ENCODE measurements around the gene SRXN1.

DNA sequence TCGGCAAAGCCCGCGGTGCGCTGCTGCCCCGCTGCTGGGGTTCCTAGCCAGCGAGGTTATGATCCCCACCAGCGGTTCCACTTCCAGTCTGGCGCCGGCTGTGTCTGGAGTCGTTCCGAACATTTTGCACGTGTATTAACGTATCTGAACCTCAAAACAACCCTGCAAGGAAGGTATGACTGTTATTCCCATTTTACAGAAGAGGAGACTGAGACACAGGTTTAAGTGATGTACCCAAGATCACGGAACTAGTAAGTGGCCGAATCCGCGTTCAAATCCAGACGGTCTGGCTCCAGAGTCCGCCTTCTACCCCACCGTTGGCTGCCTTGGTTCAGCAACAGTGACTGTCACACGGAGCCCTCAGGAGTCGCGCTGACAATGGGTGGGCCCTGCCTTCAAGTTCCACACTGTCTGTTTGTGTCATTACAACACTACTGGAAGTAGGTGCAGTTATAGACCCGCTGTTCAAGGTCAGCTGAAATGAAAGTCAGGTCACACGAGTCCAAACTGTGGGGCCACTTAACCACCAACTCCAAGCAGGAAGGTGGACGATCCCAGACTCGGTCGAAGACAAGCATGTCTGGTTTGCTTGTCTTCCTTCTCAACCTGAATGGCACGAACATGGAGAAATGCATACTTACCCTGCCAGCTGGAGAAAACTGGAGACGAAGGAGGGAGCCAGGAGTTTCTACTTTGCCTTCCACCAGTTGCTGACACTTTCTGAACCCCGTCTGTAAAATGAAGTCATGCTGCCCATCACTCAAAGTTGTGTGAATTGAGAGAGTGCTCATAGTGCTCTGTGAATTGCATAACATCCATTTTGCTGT is 803 bp upstream of the SRXN1 start:
- no peak for TF ChIP-seq POLR2AphosphoS5 (IDR thresholded peaks at IDR 0.05)
- TF ChIP-seq, protein P1, sequence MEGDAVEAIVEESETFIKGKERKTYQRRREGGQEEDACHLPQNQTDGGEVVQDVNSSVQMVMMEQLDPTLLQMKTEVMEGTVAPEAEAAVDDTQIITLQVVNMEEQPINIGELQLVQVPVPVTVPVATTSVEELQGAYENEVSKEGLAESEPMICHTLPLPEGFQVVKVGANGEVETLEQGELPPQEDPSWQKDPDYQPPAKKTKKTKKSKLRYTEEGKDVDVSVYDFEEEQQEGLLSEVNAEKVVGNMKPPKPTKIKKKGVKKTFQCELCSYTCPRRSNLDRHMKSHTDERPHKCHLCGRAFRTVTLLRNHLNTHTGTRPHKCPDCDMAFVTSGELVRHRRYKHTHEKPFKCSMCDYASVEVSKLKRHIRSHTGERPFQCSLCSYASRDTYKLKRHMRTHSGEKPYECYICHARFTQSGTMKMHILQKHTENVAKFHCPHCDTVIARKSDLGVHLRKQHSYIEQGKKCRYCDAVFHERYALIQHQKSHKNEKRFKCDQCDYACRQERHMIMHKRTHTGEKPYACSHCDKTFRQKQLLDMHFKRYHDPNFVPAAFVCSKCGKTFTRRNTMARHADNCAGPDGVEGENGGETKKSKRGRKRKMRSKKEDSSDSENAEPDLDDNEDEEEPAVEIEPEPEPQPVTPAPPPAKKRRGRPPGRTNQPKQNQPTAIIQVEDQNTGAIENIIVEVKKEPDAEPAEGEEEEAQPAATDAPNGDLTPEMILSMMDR (IDR thresholded peaks at IDR 0.05; ENCODE audit: poor library complexity, severe bottlenecking), result no peak
- TF ChIP-seq EZH2 (IDR thresholded peaks at IDR 0.05; ENCODE audit: borderline replicate concordance, insufficient read depth, low read length, poor library complexity, severe bottlenecking), result no peak
- no peak for TF ChIP-seq EP300 (conservative IDR thresholded peaks at IDR 0.05; ENCODE audit: poor library complexity, severe bottlenecking)
- TF ChIP-seq MXI1 (conservative IDR thresholded peaks at IDR 0.05; ENCODE audit: poor library complexity, severe bottlenecking), result no peak
- no peak for TF ChIP-seq TAF1 (IDR thresholded peaks at IDR 0.05; ENCODE audit: low read depth)
- no peak for TF ChIP-seq SMC3 (conservative IDR thresholded peaks at IDR 0.05; ENCODE audit: poor library complexity)
